Mucosa of stomach (tissue), 1 donor: ENCODE data around the gene ROPN1.
"Not testable (repeated sequence)": the region's sequence is repeated elsewhere in the genome, so short reads cannot be mapped to it uniquely, and the experiment has no call there.

ENCODE experiments used
- H3K27me3 ChIP-seq: one replicate; pipeline ENCODE4 v1.7.0; 2013; ENCODE audit warnings: mild to moderate bottlenecking, low read length; ENCODE audit not compliant: control insufficient read depth, insufficient read depth
- H3K36me3 ChIP-seq: one replicate; pipeline ENCODE4 v1.7.0; 2013; ENCODE audit warnings: low read length; ENCODE audit not compliant: control insufficient read depth, insufficient read depth
- H3K4me1 ChIP-seq: one replicate; pipeline ENCODE4 v1.7.0; 2013; ENCODE audit warnings: mild to moderate bottlenecking, low read length; ENCODE audit not compliant: control insufficient read depth, insufficient read depth
- H3K4me3 ChIP-seq: one replicate; pipeline ENCODE4 v1.7.0; 2013; ENCODE audit warnings: low read length
- H3K9ac ChIP-seq: one replicate; pipeline ENCODE4 v1.7.0; 2013; ENCODE audit warnings: mild to moderate bottlenecking, low read length, moderate library complexity
- H3K9me3 ChIP-seq: one replicate; pipeline ENCODE4 v1.7.0; 2013; ENCODE audit warnings: mild to moderate bottlenecking, low read length, moderate library complexity; ENCODE audit not compliant: control insufficient read depth
- donor health status: Pancreatic carcinoma.

ROPN1 gene

GRCh38 chr3:124023531-124023930, 31.6 kb upstream of the ROPN1 start:
- not testable (repeated sequence) for H3K27me3 ChIP-seq, H3K9me3 ChIP-seq, H3K4me1 ChIP-seq, H3K36me3 ChIP-seq, H3K9ac ChIP-seq, H3K4me3 ChIP-seq

DNA sequence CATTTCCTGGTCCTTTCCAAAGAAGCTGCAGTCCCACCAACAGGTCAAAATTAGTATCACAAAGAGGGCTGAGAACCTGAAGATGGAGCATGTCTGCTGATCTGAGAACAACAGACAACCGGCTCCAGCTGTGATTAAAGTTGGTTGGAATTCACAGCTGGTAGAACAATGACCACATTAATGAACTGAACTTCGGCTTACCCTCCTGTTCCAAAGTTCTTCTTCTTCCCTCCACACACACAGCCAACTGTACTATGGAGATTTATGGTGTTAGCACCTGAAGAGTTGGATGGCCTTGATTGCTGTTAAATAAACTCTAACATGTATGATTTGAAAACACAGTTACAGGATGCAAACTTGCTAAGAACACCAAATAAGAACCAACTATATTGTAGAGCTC, 27.4 kb upstream of the ROPN1 start:
- H3K9me3 ChIP-seq = no peaks in the 10 kb centered on the region
- no peaks in the 10 kb centered on the region for H3K36me3 ChIP-seq
- H3K4me3 ChIP-seq = no peak overlapping the region
- no peaks in the 10 kb centered on the region for H3K4me1 ChIP-seq
- no peaks in the 10 kb centered on the region for H3K27me3 ChIP-seq
- H3K9ac ChIP-seq = no peak overlapping the region

GRCh38 chr3:124017502-124017901, 25.6 kb upstream of the ROPN1 start:
- not testable (repeated sequence) for H3K27me3 ChIP-seq, H3K4me1 ChIP-seq, H3K36me3 ChIP-seq, H3K9ac ChIP-seq, H3K9me3 ChIP-seq, H3K4me3 ChIP-seq

DNA sequence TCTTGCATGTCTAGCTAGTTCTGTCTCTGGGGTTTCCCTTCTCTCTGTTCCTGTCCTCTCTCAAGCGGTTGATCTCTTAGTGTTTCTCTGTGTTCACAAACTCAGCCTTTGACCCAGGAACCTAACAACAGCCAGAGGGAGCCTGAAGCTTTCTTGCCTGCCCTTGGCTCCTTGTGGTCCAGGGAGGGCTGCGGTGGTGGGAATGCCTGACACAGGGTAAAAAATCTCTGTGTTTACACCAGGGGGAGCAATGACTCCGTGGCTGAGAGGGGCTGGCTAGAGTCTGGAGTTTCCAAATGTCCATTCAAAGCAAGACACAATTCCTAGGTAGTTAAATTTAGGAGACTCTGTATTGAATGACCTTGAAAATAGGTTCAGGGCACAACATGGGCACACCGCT, 24.6 kb upstream of the ROPN1 start:
- H3K4me3 ChIP-seq, H3K9me3 ChIP-seq, H3K9ac ChIP-seq, H3K27me3 ChIP-seq, H3K4me1 ChIP-seq, H3K36me3 ChIP-seq: not testable (repeated sequence)

GRCh38 chr3:124014366-124014942, 22.5 kb upstream of the ROPN1 start:
- no peak overlapping the region for H3K4me3 ChIP-seq
- no peaks in the 10 kb centered on the region for H3K27me3 ChIP-seq
- no peaks in the 10 kb centered on the region for H3K4me1 ChIP-seq
- H3K9me3 ChIP-seq = no peaks in the 10 kb centered on the region
- H3K9ac ChIP-seq = no peak overlapping the region
- no peaks in the 10 kb centered on the region for H3K36me3 ChIP-seq

DNA sequence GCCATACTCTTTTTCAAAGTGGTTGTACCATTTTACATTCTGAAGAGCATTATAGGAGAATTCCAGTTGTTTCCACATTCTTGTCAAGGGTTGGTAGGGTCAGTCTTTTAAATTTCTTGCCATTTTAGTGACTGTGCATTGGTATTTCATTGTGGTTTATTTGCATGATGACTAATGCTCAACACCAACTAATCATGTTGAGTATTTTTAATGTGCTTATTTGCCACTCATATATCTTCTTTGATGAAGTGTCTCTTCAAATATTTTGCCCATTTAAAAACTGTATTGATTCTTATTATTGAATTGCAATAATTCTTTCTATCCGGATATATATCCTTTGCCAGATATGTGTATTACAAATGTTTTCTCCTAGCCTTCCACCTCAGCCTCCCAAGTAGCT, 16.4 kb upstream of the ROPN1 start:
- not testable (repeated sequence) for H3K27me3 ChIP-seq, H3K4me3 ChIP-seq, H3K36me3 ChIP-seq, H3K9me3 ChIP-seq, H3K9ac ChIP-seq, H3K4me1 ChIP-seq

DNA sequence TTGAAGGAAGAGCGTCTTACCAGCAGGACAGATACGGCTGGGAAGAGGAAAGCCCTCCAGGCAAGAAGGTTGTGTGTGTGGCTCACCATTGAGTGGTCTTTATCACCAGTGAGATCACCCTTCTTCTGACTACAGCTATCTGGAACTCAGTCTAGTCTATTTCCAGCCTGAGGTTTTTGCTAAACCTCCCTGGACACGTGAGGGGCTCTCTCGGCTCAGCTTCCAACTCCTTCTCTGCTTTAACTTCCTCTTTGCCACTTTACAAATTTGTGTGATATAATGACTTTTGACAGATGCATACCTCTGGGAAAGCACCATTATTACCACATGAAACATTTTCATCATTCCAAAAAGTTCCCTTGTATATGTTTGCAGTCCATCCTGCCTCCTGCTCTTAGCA, 15.3 kb upstream of the ROPN1 start:
- Histone ChIP-seq H3K4me3 (no peak overlapping the region), H3K27me3 (peaks cover 3% of the 10 kb centered on the region), H3K4me1 (no peaks in the 10 kb centered on the region), H3K9me3 (no peaks in the 10 kb centered on the region), H3K9ac (no peak overlapping the region), H3K36me3 (no peaks in the 10 kb centered on the region)

DNA sequence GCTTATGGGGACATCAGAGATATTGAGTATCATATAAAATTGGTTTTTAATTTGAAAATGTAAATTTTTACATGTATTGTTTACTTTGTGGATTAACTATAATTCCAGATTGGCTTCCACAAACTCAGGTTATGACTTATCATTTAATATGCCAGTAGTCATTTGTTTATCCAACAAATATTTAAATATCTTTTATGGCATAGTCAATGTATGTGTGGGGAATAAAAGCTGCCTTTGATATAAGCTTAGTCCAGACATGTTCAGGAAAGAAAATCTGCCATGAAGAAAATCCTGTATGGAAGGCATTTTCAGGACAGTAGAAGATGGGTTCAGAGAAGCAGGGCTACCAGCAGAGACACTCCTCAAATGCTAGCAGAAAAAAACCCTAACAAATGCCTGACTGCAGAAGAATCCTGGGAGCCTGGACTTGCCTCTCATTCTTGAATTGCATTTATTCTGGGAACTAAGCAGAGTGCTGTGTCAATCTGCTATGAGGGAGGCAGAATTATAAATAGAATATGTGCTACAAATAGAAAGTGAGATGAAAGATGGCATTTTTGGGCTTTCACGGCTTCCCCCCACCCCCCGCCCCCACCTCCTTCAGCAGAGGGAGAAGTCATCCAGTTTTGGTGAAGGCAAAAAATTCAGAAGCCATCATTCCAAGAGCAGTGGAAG, 10.6 kb upstream of the ROPN1 start:
- not testable (repeated sequence) for H3K4me1 ChIP-seq, H3K9ac ChIP-seq, H3K36me3 ChIP-seq, H3K4me3 ChIP-seq, H3K9me3 ChIP-seq, H3K27me3 ChIP-seq

DNA sequence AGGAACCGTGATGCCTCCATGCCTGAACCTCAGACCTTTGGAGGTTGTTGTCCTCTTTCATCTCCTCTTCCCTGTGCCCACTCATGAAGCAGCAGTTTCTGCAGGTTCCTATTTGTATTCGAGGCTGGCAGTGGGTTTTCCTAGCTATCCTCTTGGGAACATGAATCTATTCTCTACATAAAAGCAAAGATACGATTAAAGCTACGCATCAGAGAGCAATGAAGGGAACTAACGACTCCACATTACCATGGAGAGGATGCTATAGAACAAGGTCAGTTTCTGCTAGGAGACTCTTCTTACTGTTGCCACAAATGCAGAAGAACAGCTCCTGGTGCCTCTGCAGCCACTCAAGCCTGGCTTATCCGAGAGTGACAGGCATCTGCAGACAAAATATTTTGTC, 9.4 kb upstream of the ROPN1 start:
- not testable (repeated sequence) for H3K4me1 ChIP-seq

DNA sequence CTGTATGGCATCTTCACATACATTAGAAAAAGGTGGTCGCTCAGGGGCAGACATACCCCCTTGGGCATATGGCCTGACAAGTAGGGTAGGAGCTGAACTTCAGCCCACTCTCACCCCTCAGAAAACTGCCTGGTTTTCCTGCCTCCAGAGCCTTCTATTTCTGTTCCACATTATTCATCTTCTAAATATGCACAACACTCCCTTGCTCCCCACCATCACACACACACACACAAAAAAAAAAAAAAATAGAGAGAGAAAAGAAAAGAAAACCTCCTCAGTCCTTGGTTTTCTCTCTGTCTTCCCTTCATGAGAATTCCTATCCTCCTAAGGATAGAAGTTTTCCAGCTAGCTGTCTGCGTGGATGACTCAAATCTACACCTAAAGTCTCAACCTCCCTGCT, 5.6 kb upstream of the ROPN1 start:
- Histone ChIP-seq H3K9ac (no peak overlapping the region), H3K36me3 (no peaks in the 10 kb centered on the region), H3K9me3 (no peaks in the 10 kb centered on the region), H3K4me3 (no peak overlapping the region), H3K27me3 (peaks cover 4% of the 10 kb centered on the region), H3K4me1 (no peaks in the 10 kb centered on the region)

More for the DNA sequence above, 9.4 kb upstream of the ROPN1 start:
- H3K4me3 ChIP-seq, H3K9ac ChIP-seq, H3K36me3 ChIP-seq, H3K9me3 ChIP-seq, H3K27me3 ChIP-seq: not testable (repeated sequence)

DNA sequence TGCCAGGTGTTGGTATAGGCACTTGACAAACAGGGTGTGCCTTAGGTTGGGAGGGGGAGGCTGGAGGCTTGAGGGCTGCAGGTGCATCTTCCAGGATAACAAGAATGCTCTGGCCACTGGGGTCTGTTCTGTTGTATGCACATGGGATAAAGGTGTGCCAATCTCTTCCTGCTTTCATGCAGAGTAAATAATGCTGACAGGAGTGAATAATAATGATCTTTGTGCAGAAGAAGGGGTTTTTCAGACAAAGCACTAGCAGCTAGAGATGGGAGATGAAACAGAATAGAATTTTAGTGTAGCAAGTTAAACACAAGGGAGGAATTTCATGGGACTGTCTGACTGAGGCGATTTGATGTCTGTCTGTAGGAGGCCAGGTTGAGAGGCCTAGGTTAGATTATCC, 1.9 kb upstream of the ROPN1 start:
- Histone ChIP-seq H3K36me3 (no peaks in the 10 kb centered on the region), H3K4me1 (no peaks in the 10 kb centered on the region), H3K9ac (no peak overlapping the region), H3K9me3 (no peaks in the 10 kb centered on the region), H3K27me3 (peaks cover 9% of the 10 kb centered on the region), H3K4me3 (no peak overlapping the region)

DNA sequence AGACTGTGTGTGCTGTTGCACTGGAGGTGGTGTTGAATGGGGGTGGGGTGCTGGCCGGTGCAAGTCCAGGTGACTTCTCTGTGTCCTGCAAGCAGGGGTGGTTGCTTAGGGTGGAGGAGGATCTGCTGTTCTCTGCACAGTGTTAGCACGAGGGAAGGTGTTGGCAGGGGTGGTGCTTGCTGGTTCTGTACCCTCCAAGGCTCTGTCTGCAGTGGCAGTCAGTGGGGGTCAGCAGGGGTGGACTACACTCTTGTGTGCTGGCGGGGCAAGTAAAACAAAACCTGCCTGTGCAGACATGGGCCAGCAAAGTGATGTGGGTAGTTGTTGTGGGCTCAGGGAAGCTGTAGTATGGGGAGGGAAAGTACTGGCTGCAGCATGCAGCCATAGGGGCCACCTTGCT, 5.5 kb downstream of the ROPN1 start:
- Histone ChIP-seq H3K4me3 (no peak overlapping the region), H3K4me1 (no peaks in the 10 kb centered on the region), H3K9me3 (no peaks in the 10 kb centered on the region), H3K27me3 (peaks cover 9% of the 10 kb centered on the region), H3K36me3 (no peaks in the 10 kb centered on the region), H3K9ac (no peak overlapping the region)

- Histone ChIP-seq H3K9me3 (no peaks in the 10 kb centered on the region), H3K36me3 (no peaks in the 10 kb centered on the region), H3K4me1 (peaks cover 2% of the 10 kb centered on the region), H3K9ac (no peak overlapping the region), H3K27me3 (peaks cover 9% of the 10 kb centered on the region), H3K4me3 (no peak overlapping the region)
Measured at GRCh38 chr3:123984957-123985356, 7.0 kb downstream of the ROPN1 start.
